A375 (cell line): Measurements from ENCODE around the gene PTPN6. TPM values are rescaled to one million over a fixed set of nuclear protein-coding genes. Genes with fewer than 3 reads are reported as not detected.

Source experiments
- small RNA-seq: library from RNA; depleted of rRNA; stranded (forward); fragments of <200 nt; gene quantifications from one replicate; pipeline ENCODE3, GENCODE V24; 2014
- total RNA-seq: library from RNA; depleted of rRNA; stranded (reverse); fragments of >200 nt; shearing (Covaris generic); gene quantifications from 2 replicates; pipeline ENCODE4 v1.2.3, GENCODE V29; 2014; rRNA removed

The PTPN6 gene
- total RNA-seq: 0.88 and 2.8 TPM in 2 replicates

GRCh38 chr12:6950811-6951540, at the start of gene PTPN6:
Gene PTPN6, plus strand, starts transcription at chr12:6951356. Its CDS starts 157 bp downstream, at chr12:6951513.

DNA sequence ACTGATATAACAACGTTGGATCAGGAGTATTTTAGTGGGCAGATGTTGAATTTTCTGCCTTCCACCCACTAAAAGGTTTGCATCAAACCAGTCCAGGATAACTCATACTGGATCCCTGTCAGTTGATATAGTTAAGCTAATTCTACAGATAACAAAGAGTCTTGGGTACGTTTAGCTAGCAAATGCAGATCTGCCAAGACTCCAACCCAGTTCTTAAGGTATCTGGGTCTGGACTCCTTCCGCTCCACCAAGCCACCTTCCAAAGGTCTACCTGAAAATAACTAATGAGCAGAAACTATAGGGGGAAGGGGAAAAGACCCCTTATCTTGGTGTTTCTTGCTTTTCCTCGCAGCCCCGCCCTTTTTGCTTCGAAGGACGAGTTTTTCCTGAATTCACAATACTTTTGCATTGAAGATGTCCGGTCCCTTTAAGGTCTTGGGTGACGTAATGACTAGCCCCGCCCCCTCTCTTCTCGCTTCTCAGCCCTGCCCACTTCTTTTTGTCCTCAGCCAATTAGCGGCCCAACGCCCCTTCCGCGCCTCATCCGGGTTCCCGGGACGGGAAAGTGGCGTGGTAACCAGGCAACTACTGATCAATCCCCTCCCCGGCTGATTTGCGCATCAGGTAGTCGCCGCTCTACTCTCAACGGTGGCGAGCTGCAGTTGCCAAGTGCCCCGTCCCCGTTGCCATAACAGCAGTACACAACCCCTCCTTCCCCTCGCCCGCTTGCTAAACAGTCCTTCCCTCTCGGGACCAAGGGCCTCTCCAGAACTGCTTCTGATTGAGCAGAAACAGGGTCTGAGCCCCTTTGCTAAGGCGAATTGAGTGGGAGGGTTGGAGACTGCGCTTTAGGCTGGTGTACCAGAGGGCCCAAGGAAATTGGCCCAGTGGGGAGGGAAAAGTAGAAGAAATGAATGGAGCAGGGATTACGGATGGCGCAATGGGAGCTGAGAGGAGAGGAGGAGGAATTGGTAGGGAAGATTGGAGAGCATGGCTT, 46.6 kb upstream of the PTPN6 start, which contains the start of gene LRRC23:
TSS of gene LRRC23 (plus strand) at position 543 of the 997 bp plus-strand sequence. CDS start 812 bp downstream, outside the sequence.

DNA sequence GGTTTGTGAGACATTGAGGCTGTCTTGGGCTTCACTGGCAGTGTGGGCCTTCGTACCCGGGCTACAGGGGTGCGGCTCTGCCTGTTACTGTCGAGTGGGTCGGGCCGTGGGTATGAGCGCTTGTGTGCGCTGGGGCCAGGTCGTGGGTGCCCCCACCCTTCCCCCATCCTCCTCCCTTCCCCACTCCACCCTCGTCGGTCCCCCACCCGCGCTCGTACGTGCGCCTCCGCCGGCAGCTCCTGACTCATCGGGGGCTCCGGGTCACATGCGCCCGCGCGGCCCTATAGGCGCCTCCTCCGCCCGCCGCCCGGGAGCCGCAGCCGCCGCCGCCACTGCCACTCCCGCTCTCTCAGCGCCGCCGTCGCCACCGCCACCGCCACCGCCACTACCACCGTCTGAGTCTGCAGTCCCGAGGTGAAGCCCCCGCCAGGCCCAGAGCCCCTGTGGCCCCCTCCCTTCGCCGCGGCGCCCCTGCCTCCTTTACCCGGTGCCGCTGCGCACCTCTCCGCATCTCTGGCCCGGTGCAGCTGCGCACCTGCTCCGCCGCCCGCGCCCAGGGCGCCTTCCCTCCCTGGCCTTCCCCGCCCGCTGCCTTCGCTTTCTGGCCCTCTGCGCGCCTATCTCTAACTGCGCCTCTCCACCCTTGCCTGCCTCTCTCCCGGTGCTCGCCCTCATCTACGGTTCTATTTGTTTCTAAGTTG, 36.8 kb upstream of the PTPN6 start, which contains the start of gene ENO2:
TSS of gene ENO2 (plus strand) at position 335 of the 701 bp plus-strand sequence. CDS start 1,253 bp downstream, outside the sequence.

GRCh38 chr12:6927379-6928021, 23.7 kb upstream of the PTPN6 start, which contains the start of gene ATN1:
Gene ATN1, plus strand, starts transcription at chr12:6927959. Its CDS starts 6,043 bp downstream, at chr12:6934002.

DNA sequence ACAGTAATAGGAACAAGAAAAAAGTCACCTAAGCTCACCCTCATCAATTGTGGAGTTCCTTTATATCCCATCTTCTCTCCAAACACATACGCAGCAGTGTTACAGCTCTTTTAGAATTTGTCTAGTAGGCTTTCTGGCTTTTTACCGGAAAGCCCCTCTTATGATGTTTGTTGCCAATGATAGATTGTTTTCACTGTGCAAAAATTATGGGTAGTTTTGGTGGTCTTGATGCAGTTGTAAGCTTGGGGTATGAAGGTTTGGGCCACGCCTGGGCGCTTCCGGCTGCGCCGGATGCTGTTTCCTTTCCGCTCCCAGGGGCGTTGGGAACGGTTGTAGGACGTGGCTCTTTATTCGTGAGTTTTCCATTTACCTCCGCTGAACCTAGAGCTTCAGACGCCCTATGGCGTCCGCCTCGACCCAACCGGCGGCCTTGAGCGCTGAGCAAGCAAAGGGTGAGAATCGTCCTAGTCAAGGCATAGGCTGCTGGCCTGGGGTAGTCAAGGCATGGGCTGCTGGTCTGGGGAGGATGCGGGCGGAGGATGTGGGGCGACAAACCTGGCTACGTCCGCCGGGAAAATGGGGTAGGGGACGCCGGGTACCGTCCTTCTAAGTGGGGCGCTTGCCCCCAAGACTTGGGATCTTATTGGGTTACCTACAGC, 7.3 kb upstream of the PTPN6 start, which contains the start of the genes C12orf57 and RNU7-1:
TSS of gene C12orf57 (plus strand) at position 301 of the 659 bp plus-strand sequence. CDS start at position 401, 100 bp downstream.
TSS of gene RNU7-1 (plus strand) at position 95 of the 659 bp plus-strand sequence.

Small RNAs within 50 kb of the gene (small RNA-seq; reads per million reads assigned to genes)
- gene MIR141 (not detected), gene MIR200C (not detected), gene RNU7-1 (not detected), gene SCARNA12 (1.0 reads per million, percentile 56 among the genes with 10 or more reads in this experiment)

Other genes starting within 250 kb of the PTPN6 start
- 107 and 109 TPM in 2 replicates for gene COPS7A, start 227.3 kb upstream of the PTPN6 start, total RNA-seq
- 248 and 252 TPM in 2 replicates for gene MLF2, start 198.2 kb upstream of the PTPN6 start, total RNA-seq
- gene PTMS, start 185.0 kb upstream of the PTPN6 start, total RNA-seq: 130 and 133 TPM in 2 replicates
- gene LAG3, start 178.8 kb upstream of the PTPN6 start, total RNA-seq: 0.64 and 1.4 TPM in 2 replicates
- 0.04 TPM in 1 of 2 replicates, not detected in the other for gene CD4, start 161.8 kb upstream of the PTPN6 start, total RNA-seq
- 2.7 and 3.7 TPM in 2 replicates for gene GPR162, start 129.5 kb upstream of the PTPN6 start, total RNA-seq
- gene P3H3, start 122.9 kb upstream of the PTPN6 start, total RNA-seq: 24.4 and 25.4 TPM in 2 replicates
- 0.60 and 1.5 TPM in 2 replicates for gene GNB3, start 110.4 kb upstream of the PTPN6 start, total RNA-seq
- gene CDCA3, start 100.1 kb upstream of the PTPN6 start, total RNA-seq: 59.8 and 88.8 TPM in 2 replicates
- gene USP5, start 99.2 kb upstream of the PTPN6 start, total RNA-seq: 104 and 105 TPM in 2 replicates
- gene TPI1, start 83.8 kb upstream of the PTPN6 start, total RNA-seq: 1,258 and 1,261 TPM in 2 replicates
- 16.9 and 18.4 TPM in 2 replicates for gene SPSB2, start 78.1 kb upstream of the PTPN6 start, total RNA-seq
- 12.7 and 15.2 TPM in 2 replicates for gene LRRC23, start 46.5 kb upstream of the PTPN6 start, total RNA-seq
- 19.2 and 23.8 TPM in 2 replicates for gene ENO2, start 36.8 kb upstream of the PTPN6 start, total RNA-seq
- 29.4 and 29.8 TPM in 2 replicates for gene ATN1, start 23.4 kb upstream of the PTPN6 start, total RNA-seq
- gene RNU7-1, start 7.5 kb upstream of the PTPN6 start, total RNA-seq: not detected in 2 replicates
- gene C12orf57, start 7.3 kb upstream of the PTPN6 start, total RNA-seq: 295 and 346 TPM in 2 replicates
- gene PHB2, start 19.3 kb downstream of the PTPN6 start, total RNA-seq: 604 and 712 TPM in 2 replicates
- gene EMG1, start 19.6 kb downstream of the PTPN6 start, total RNA-seq: 154 and 183 TPM in 2 replicates
- gene LPCAT3, start 67.1 kb downstream of the PTPN6 start, total RNA-seq: 21.9 and 22.5 TPM in 2 replicates
- 1.2 and 4.3 TPM in 2 replicates for gene C1S, start 109.4 kb downstream of the PTPN6 start, total RNA-seq
- gene C1R, start 141.1 kb downstream of the PTPN6 start, total RNA-seq: 4.4 and 5.3 TPM in 2 replicates
- gene C1RL, start 157.9 kb downstream of the PTPN6 start, total RNA-seq: 11.7 and 13.2 TPM in 2 replicates
- gene RBP5, start 177.5 kb downstream of the PTPN6 start, total RNA-seq: not detected in 2 replicates
- gene CLSTN3, start 179.0 kb downstream of the PTPN6 start, total RNA-seq: 8.5 and 10.1 TPM in 2 replicates
- 22.4 and 29.3 TPM in 2 replicates for gene PEX5, start 238.3 kb downstream of the PTPN6 start, total RNA-seq